ENCODE measurements around the gene MYO18B.

MYO18B gene

DNA sequence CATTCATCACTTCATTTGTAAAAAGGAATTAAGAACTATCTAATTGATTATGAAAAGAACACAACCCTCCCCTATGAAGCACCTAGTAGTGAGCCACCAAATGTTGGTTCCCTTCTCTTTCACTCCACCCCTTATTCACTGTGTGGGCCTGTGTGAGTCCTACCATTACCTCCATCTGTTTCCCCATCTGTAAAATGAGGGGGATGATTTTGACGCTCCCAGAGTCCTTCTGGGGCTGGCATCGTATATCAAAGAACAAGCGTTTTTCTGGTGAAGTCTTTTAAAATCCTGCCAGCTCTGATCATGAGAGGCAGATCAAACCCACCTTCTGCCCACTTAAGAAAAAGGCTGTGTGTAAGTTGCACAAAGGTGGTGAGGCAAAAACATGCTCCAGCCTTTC, 330.6 kb downstream of the MYO18B start:
- Histone ChIP-seq H3K9me2 (replicated peaks; ENCODE audit: insufficient read depth, low read length) (no peaks in the 10 kb centered on the region), H3K36me3 (ENCODE audit: low read length) (no peaks in the 10 kb centered on the region), H3K79me2 (ENCODE audit: insufficient read depth, low read length) (no peaks in the 10 kb centered on the region), H3F3A (ENCODE audit: insufficient read depth) (no peaks in the 10 kb centered on the region), H3K4me3 (ENCODE audit: insufficient read depth, low read length, poor library complexity, severe bottlenecking) (no peak overlapping the region), H3K27ac (ENCODE audit: low read depth, low read length) (no peak overlapping the region), H3K4me2 (ENCODE audit: low read depth, low read length, poor library complexity, severe bottlenecking) (no peak overlapping the region), H3K9me3 (ENCODE audit: insufficient read depth, low read length) (no peaks in the 10 kb centered on the region), H4K20me1 (ENCODE audit: low read depth, low read length) (no peaks in the 10 kb centered on the region), H2AFZ (ENCODE audit: low read depth, low read length, severe bottlenecking) (no peak overlapping the region), H3K27me3 (ENCODE audit: low read length) (no peaks in the 10 kb centered on the region), H3K9ac (ENCODE audit: low read length) (no peak overlapping the region)
- TF ChIP-seq EZH2phosphoT487 (conservative IDR thresholded peaks at IDR 0.05; ENCODE audit: low read length) = no peak
- TF ChIP-seq, protein P1, sequence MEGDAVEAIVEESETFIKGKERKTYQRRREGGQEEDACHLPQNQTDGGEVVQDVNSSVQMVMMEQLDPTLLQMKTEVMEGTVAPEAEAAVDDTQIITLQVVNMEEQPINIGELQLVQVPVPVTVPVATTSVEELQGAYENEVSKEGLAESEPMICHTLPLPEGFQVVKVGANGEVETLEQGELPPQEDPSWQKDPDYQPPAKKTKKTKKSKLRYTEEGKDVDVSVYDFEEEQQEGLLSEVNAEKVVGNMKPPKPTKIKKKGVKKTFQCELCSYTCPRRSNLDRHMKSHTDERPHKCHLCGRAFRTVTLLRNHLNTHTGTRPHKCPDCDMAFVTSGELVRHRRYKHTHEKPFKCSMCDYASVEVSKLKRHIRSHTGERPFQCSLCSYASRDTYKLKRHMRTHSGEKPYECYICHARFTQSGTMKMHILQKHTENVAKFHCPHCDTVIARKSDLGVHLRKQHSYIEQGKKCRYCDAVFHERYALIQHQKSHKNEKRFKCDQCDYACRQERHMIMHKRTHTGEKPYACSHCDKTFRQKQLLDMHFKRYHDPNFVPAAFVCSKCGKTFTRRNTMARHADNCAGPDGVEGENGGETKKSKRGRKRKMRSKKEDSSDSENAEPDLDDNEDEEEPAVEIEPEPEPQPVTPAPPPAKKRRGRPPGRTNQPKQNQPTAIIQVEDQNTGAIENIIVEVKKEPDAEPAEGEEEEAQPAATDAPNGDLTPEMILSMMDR (IDR thresholded peaks at IDR 0.05; ENCODE audit: insufficient read depth, low read length, poor library complexity, severe bottlenecking) = no peak

DNA sequence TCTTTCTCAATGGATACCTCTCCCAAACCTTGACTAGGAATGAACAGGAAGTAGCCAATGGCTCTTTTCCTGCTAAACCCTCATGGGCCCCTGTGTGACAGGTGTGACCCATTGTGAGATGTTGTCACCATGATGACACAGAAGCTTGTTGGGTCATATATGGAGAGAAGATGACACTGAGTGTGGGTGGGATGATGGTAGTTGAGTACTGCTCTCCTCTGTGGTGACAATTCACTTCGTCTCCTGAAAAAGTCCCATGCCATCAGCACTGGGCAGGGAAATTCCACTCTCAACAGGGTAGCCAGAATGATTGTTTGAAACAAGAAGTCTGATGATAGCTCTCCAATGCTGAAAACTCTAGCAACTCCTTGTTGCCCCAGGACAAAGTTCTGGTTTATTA, 333.3 kb downstream of the MYO18B start:
- no peaks in the 10 kb centered on the region for H4K20me1 ChIP-seq (ENCODE audit: low read depth, low read length)
- H3K27me3 ChIP-seq (ENCODE audit: low read length) = no peaks in the 10 kb centered on the region
- no peak for TF ChIP-seq EZH2phosphoT487 (conservative IDR thresholded peaks at IDR 0.05; ENCODE audit: low read length)
- TF ChIP-seq, protein P1 (IDR thresholded peaks at IDR 0.05; ENCODE audit: insufficient read depth, low read length, poor library complexity, severe bottlenecking) = no peak
- no peaks in the 10 kb centered on the region for H3K9me2 ChIP-seq (replicated peaks; ENCODE audit: insufficient read depth, low read length)
- H3K4me2 ChIP-seq (ENCODE audit: low read depth, low read length, poor library complexity, severe bottlenecking) = no peak overlapping the region
- H3K36me3 ChIP-seq (ENCODE audit: low read length) = no peaks in the 10 kb centered on the region
- no peak overlapping the region for H3K27ac ChIP-seq (ENCODE audit: low read depth, low read length)
- no peak overlapping the region for H3K4me3 ChIP-seq (ENCODE audit: insufficient read depth, low read length, poor library complexity, severe bottlenecking)
- H2AFZ ChIP-seq (ENCODE audit: low read depth, low read length, severe bottlenecking) = no peak overlapping the region
- H3K9me3 ChIP-seq (ENCODE audit: insufficient read depth, low read length) = no peaks in the 10 kb centered on the region
- no peaks in the 10 kb centered on the region for H3K79me2 ChIP-seq (ENCODE audit: insufficient read depth, low read length)
- H3F3A ChIP-seq (ENCODE audit: insufficient read depth) = no peaks in the 10 kb centered on the region
- no peak overlapping the region for H3K9ac ChIP-seq (ENCODE audit: low read length)

DNA sequence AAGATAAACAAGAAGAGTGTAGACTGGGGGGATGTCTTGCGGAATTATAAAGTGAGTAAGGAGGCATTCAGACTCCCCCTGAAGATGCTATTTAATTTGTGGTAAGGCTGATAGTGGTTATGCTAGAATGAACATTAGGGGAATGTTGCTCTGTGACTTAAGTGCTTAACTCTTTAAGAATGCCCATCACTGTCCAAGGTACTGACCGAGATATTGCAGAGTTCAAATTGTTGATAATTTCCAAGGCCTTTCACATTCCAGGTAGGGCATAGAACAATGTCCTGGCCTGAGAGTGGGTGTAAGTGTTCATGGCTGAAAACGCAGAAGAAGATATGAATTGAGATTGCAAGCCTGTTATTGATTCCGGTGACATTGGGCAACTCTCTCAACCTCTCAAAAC, 337.0 kb downstream of the MYO18B start:
- H3F3A ChIP-seq (ENCODE audit: insufficient read depth) = no peaks in the 10 kb centered on the region
- TF ChIP-seq EZH2phosphoT487 (conservative IDR thresholded peaks at IDR 0.05; ENCODE audit: low read length) = no peak
- TF ChIP-seq, protein P1 (IDR thresholded peaks at IDR 0.05; ENCODE audit: insufficient read depth, low read length, poor library complexity, severe bottlenecking) = no peak
- no peak overlapping the region for H3K9ac ChIP-seq (ENCODE audit: low read length)
- no peaks in the 10 kb centered on the region for H3K9me3 ChIP-seq (ENCODE audit: insufficient read depth, low read length)
- H3K27ac ChIP-seq (ENCODE audit: low read depth, low read length) = no peak overlapping the region
- H2AFZ ChIP-seq (ENCODE audit: low read depth, low read length, severe bottlenecking) = no peak overlapping the region
- no peaks in the 10 kb centered on the region for H3K79me2 ChIP-seq (ENCODE audit: insufficient read depth, low read length)
- H3K4me3 ChIP-seq (ENCODE audit: insufficient read depth, low read length, poor library complexity, severe bottlenecking) = no peak overlapping the region
- H4K20me1 ChIP-seq (ENCODE audit: low read depth, low read length) = no peaks in the 10 kb centered on the region
- no peaks in the 10 kb centered on the region for H3K27me3 ChIP-seq (ENCODE audit: low read length)
- H3K36me3 ChIP-seq (ENCODE audit: low read length) = no peaks in the 10 kb centered on the region
- no peaks in the 10 kb centered on the region for H3K9me2 ChIP-seq (replicated peaks; ENCODE audit: insufficient read depth, low read length)
- no peak overlapping the region for H3K4me2 ChIP-seq (ENCODE audit: low read depth, low read length, poor library complexity, severe bottlenecking)

Data from SU-DHL-6 (cell line).